H1 (cell line): ENCODE measurements around the gene RERGL.

ENCODE experiments used
- BCL11A ChIP-seq, 2 experiments: IDR thresholded peaks; one replicate each; pipeline ENCODE4 v1.6.1; 2011; ENCODE audit warnings: low read depth in 2 of 2, low read length in 2 of 2, mild to moderate bottlenecking in 2 of 2
- EGR1 ChIP-seq: IDR thresholded peaks from 2 replicates; pipeline ENCODE4 v1.6.1; 2011; ENCODE audit warnings: low read depth, low read length, borderline replicate concordance
- EZH2 ChIP-seq: fragments of 200-600 bp; sonication (generic); IDR thresholded peaks from 2 replicates; pipeline ENCODE4 v1.7.1; 2012; ENCODE audit warnings: low read depth, mild to moderate bottlenecking, moderate library complexity, low read length, inconsistent platforms; ENCODE audit not compliant: severe bottlenecking
- GTF2F1 ChIP-seq: IDR thresholded peaks from 2 replicates; pipeline ENCODE4 v1.6.1; 2012; ENCODE audit warnings: low read depth, low read length, improper control_type of control experiment, borderline replicate concordance
- JUND ChIP-seq: IDR thresholded peaks from 2 replicates; pipeline ENCODE4 v1.6.1; 2011; ENCODE audit warnings: mild to moderate bottlenecking, improper control_type of control experiment, low read length
- POLR2A ChIP-seq, 2 experiments: IDR thresholded peaks; 1 replicate in 1 of 2; 2 replicates in 1 of 2; pipeline ENCODE4 v1.6.1; 2011; ENCODE audit warnings: low read depth in 2 of 2, low read length in 2 of 2, mild to moderate bottlenecking in 2 of 2; ENCODE audit errors: control extremely low read depth in 1 of 2
- POLR2AphosphoS5 ChIP-seq: IDR thresholded peaks from 2 replicates; pipeline ENCODE4 v1.6.1; 2011; ENCODE audit warnings: low read depth, low read length
- POU5F1 ChIP-seq: IDR thresholded peaks from 2 replicates; pipeline ENCODE4 v1.6.1; 2011; ENCODE audit warnings: low read depth, mild to moderate bottlenecking, low read length, moderate library complexity
- RFX5 ChIP-seq: IDR thresholded peaks from 2 replicates; pipeline ENCODE4 v1.6.1; 2011; ENCODE audit warnings: low read depth, low read length, improper control_type of control experiment, borderline replicate concordance
- SIN3A ChIP-seq, 2 experiments: IDR thresholded peaks in 1 of 2; conservative IDR thresholded peaks in 1 of 2; 2 replicates each; pipeline ENCODE4 v1.6.1; 2011 to 2012; ENCODE audit warnings: low read length in 2 of 2, improper control_type of control experiment in 1 of 2, low read depth in 1 of 2, mild to moderate bottlenecking in 1 of 2
- SP2 ChIP-seq: IDR thresholded peaks from 2 replicates; pipeline ENCODE4 v1.6.1; 2012; ENCODE audit warnings: mild to moderate bottlenecking, low read length, inconsistent platforms
- TAF1 ChIP-seq: IDR thresholded peaks from 2 replicates; pipeline ENCODE4 v1.6.1; 2011; ENCODE audit warnings: mild to moderate bottlenecking, low read depth, low read length
- YY1 ChIP-seq: IDR thresholded peaks from 2 replicates; pipeline ENCODE4 v1.6.1; 2011; ENCODE audit warnings: low read depth, mild to moderate bottlenecking, low read length
- TF ChIP-seq, protein P1 (sequence below), 3 experiments: IDR thresholded peaks; 1 replicate in 2 of 3; 2 replicates in 1 of 3; pipeline versions ENCODE4 v1.5.1 to v1.6.1; 2011; ENCODE audit warnings: low read length in 3 of 3, mild to moderate bottlenecking in 3 of 3, inconsistent platforms in 2 of 3, low read depth in 1 of 3, moderate library complexity in 1 of 3; ENCODE audit not compliant: insufficient read depth in 1 of 3; ENCODE audit errors: control extremely low read depth in 1 of 3

- TF ChIP-seq BCL11A (IDR thresholded peaks at IDR 0.05; ENCODE audit: low read depth in 2 of 2, low read length in 2 of 2) (no peak), EZH2 (no peak), JUND (no peak), YY1 (no peak), POLR2AphosphoS5 (no peak), SIN3A (conservative IDR thresholded peaks at IDR 0.05 in 1 of 2, IDR thresholded peaks at IDR 0.05 in 1 of 2; ENCODE audit: low read depth in 1 of 2, low read length in 2 of 2) (no peak), POU5F1 (no peak), RFX5 (no peak), TAF1 (no peak), POLR2A (IDR thresholded peaks at IDR 0.05; ENCODE audit: control extremely low read depth in 1 of 2, low read depth in 2 of 2, low read length in 2 of 2) (no peak), SP2 (no peak), EGR1 (no peak), GTF2F1 (no peak)
- TF ChIP-seq, protein P1, sequence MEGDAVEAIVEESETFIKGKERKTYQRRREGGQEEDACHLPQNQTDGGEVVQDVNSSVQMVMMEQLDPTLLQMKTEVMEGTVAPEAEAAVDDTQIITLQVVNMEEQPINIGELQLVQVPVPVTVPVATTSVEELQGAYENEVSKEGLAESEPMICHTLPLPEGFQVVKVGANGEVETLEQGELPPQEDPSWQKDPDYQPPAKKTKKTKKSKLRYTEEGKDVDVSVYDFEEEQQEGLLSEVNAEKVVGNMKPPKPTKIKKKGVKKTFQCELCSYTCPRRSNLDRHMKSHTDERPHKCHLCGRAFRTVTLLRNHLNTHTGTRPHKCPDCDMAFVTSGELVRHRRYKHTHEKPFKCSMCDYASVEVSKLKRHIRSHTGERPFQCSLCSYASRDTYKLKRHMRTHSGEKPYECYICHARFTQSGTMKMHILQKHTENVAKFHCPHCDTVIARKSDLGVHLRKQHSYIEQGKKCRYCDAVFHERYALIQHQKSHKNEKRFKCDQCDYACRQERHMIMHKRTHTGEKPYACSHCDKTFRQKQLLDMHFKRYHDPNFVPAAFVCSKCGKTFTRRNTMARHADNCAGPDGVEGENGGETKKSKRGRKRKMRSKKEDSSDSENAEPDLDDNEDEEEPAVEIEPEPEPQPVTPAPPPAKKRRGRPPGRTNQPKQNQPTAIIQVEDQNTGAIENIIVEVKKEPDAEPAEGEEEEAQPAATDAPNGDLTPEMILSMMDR (IDR thresholded peaks at IDR 0.05; ENCODE audit: control extremely low read depth in 1 of 3, insufficient read depth in 1 of 3, low read depth in 1 of 3, low read length in 3 of 3): no peak
Observed at GRCh38 chr12:18068355-18068754, 21.6 kb downstream of the RERGL start.
